Medulla oblongata (tissue), 1 donor: ENCODE data around the gene WNT3.
"Not testable (repeated sequence)": the region's sequence is repeated elsewhere in the genome, so short reads cannot be mapped to it uniquely, and the experiment has no call there.

Experiments
- DNase-seq: peaks from one replicate; pipeline ENCODE4 v3.0.0-alpha.2; 2015; ENCODE audit errors: extremely low spot score

Gene WNT3

GRCh38 chr17:46813920-46814319, 4.6 kb downstream of the WNT3 start:
- DNase-seq, result no peak

DNA sequence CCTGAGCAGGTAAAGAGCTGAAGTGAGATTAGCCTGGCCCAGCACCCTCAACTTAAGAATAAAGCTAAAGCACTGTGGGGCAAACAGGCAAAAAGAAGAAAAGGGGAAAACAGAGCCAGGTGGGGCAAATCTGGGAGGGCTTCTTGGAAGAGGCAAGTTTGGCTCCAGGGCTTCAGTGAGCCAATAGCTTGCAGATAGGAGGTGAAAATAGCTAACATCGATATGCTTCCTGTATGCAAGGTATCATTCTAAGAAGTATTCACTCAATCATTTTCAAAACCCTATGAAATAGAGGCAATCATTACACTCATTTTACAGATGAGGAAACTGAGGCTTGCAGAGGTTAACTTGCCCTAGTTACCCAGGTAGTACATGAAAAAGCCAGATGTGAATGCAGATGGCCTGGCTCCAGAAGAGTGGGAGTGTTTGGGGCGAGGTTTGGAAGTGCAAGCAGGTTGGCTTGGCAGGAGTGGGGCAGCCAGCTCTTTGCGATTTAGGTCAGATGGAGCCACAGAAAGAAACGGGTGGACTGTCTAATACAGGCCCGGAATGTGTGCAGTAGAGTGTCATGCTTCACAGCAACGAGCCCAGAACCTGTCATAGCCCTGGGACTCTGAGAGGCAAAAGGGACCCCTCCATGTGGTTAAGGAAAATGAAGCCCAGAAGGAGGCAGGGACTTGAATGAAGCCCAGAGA, 5.7 kb downstream of the WNT3 start:
- no peak for DNase-seq

DNA sequence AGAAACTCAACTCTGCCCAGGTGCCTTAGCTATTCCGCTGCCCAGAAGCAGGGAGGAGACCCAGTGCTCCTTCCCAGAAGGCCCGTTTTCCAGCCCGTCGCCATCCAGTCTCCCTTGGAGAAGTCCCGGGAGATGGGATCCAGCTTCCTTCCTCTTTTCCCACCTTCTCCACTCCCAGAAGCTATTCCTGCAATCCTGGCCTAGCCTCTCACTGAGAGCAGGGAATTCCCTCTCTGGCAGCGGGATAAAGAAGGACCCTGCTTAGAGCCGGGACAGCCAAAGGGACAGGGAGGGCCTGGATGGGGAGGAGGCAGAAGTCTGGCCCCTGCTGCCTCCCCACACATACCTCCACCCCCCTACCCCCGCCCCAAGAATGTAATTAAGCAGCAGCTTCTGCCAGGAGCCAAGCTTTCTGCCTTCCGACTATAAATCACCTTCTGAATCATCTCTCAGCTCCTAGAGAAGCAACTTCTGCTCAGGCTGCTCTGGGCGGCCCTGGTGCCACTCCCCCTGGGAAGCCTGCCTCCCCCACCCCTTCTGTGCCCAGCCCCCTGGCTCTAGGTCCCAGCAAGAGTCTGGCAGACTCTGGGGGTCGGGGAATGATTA, 6.4 kb downstream of the WNT3 start:
- no peak for DNase-seq

GRCh38 chr17:46810837-46811236, 7.7 kb downstream of the WNT3 start:
- DNase-seq, result no peak

DNA sequence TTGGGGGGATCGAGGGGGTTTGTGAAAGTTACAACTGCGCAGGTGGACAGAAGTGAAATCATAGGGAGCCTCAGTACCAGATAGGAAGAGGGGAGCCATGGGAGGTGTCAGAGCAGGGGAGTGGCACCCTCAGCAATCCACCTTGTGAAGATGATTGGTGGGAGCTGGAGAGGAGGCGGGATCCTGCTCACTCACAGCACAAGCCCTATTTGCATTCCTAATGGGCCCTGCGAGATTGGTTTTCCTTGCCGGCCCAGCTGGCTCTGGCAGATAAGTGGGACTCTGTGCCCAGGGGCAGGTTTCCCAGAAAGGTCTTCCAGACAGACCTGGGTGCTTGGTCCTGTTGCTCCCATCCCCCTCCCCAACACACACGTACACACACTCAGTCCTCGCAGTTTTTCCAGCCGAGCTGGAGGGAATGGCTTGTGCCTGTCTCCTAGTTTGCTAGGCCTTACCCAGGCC, 9.4 kb downstream of the WNT3 start:
- DNase-seq, result no peak

DNA sequence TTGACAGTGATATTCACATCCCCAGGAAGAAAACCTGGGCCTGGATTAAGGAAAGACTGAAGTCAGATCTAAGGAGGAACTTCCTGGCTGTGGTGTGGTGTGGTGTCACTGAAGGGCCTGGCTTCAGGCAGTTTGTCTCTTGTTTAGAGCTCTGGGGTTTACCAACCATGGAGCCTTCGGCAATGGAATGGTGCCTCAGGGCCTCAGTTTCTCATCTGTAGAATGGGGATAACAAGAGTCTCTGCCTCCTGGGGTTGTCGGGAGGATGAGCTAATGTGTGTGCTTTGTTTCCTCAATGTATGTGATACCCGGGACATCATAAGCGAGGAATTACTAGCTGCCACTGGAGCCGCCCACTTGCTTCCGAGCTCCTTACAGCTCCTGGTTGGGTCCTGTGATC, 12.7 kb downstream of the WNT3 start:
- no peak for DNase-seq

DNA sequence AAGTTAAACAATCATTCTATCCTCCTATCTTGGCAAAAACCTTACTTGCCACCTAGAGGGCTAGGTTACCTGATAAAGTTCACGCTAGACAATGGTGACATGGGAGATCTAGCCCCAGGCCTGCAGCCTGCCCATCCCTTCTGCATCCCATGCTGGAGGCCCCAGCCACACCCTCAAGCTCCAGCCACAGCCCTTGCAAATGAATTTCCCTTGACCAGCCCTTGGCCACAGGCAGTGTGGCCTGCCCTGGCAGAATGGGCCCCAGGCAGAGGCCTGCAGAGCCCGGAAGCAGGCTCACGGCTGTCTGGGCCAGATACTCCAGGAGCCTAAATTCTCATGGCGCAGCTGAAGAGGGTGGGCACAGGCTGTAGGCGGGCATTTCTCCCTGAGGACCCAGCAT, 14.9 kb downstream of the WNT3 start:
- DNase-seq, result no peak

- DNase-seq, result no peak
Observed at GRCh38 chr17:46802800-46803199, 15.7 kb downstream of the WNT3 start.

DNA sequence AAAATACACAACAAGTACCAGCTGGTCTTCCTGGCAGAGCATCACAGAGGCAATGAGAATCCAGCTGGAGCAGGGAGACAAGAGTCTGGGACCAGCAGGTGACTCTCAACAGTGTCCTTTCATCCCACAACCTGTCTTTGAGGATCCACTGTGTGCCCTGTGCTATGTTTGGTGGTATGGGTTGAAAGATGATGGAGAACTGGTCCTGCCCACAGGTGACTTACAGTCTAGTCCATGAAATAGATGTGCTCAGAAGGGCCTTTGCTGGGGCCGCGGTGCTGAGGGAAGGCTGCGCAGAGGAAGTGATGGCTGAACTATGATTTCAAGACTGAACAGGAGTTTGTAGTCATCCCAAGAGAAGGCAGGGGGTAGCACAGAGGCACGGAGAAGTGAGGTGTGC, 17.9 kb downstream of the WNT3 start:
- DNase-seq, result no peak

DNA sequence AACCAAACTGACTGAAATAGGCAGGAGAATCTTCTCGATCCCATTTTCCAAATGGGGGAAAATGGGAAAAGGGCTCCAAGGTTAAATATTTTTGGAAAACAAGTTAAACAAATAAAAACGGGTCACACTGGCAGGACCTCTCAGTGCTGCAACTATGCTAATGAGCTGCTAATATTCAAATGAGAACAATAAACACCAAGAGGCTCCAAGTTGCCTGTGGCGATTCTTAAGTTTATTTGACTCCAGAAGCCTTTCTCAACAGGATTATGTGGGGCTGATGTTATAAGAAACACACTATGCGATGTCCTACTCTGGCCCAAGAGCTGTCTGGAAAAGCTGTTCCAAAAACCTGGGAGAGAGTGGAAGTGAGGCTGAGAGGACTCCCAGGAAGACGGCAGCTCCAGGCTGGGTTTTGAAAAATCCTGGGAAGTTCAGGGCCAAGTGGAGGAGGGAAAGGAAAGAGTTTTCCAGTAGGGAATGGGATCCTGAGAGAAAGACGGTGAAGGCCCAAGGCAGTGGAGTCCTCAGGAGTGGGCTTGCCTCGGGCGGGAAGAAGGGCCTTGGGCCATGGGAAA, 21.4 kb downstream of the WNT3 start:
- DNase-seq, result no peak

DNA sequence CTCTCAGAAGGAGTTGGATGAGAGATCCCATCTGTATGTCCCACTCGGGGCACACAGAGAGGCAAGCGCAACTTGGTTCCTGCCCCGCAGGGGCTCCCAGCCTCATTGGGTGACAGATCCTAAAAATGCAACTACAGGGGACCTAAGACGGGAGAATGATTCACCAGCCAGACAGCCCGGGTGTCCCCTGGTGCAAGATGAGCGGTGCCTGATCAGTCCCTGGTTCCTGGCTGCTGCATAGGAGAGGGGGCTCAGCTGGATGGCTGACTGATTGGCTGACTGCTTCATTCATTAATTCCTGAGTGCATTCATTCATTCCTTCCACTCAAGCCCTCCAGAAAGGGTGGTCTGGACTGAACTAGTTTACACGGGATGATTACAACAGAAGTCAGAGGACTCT, 22.0 kb downstream of the WNT3 start:
- DNase-seq, result no peak

DNA sequence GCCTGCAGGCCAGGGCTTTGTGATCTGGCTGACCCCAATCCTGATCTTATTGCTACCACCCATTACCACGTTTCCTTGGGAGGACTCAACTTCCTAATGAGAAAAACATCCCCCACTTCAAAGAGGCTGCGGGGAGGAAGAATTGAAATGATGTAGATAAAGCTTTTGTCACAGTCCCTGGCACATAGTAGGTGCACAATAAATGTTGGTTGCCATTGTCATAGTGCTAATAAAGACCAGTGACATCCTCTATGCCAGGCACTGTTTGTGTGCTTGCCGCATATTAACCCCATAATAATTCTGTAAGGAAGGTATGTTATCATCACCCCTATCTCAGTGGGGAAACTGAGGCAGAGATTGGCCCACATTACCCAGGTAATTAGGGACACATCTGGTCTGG, 22.4 kb downstream of the WNT3 start:
- DNase-seq, result no peak

- DNase-seq, result no peak
Observed at GRCh38 chr17:46795379-46795952, 23.0 kb downstream of the WNT3 start.

- no peak for DNase-seq
Observed at GRCh38 chr17:46794318-46794717, 24.2 kb downstream of the WNT3 start.

- no peak for DNase-seq
Observed at GRCh38 chr17:46793541-46793940, 25.0 kb downstream of the WNT3 start.

GRCh38 chr17:46793023-46793422, 25.5 kb downstream of the WNT3 start:
- DNase-seq, result not testable (repeated sequence)

DNA sequence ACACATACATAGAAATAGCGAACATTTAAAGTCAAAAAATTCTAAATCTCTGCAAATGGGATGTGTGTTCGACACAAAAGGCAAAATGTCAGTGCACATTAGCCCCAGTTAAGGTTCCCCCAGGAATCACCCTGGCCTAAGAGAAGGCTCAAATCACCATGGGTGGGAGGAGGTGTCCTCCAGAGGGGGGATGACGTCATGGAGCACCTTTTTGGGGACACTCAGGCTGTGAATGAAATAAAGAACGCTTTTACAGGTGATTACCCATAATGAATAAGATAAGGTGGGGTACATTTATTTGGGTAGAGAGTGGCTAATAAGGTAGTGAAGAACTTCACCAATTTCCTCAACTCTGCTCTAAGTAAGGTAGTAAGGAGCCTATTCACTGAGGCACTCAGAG, 26.4 kb downstream of the WNT3 start:
- DNase-seq, result no peak

DNA sequence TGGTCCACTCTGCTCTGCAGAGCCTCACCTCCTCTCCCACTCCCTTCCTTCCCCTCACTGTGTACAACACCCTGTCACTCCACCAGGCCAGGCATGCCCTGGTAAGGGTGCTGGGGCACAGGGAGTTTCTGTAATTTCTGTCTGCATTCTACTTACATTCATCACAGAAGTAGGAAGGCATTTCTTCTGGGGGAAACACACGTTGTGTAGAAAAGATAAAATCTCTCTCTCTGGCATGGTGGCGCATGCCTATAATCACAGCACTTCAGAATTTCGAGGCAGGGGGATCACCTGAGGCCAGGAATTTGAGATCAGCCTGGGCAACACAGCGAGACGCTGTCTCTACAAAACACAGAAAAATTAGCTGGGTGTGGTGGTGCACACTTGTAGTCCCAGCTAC, 27.0 kb downstream of the WNT3 start:
- DNase-seq, result no peak

DNA sequence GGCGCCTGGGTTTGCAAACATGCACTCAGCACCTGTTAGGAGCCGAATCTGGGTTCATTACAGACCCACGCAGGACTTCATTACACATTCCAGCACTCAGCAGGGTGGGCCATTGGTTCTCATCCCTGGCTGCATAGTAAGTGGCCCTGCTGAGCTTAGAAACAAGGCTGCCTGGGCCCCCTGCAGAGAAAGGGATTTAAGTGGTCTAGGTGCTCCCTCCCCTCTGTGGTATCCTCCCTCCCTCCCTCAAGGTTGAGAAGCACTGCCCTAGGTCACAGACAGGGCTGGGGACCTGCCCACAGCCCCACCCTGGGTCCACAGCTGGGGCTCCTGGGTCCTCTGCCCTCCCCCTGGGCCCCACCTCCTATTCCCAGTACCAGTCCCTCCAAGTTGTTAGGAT, 28.3 kb downstream of the WNT3 start:
- DNase-seq, result no peak

GRCh38 chr17:46789610-46790009, 28.9 kb downstream of the WNT3 start:
- no peak for DNase-seq

GRCh38 chr17:46788796-46789195, 29.7 kb downstream of the WNT3 start:
- DNase-seq, result no peak

DNA sequence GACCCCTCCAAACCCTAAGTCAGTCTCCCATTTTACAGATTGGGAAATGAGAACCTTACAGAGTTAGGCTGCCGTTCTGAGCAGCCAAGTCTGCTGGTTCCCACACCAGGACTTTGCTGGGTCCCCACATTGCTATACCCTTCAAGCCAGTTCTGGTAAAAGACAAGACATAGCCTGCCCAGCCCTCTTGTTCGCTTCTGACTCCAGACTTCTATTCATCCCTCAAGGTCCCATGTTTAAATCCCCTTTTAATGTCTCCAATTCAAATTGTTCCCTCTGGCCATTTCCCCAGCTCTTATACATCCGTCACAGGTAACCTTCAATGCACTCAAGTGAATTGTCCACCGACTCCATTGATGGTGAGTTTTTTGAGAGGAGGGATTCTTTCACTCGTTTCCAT, 30.2 kb downstream of the WNT3 start:
- no peak for DNase-seq

DNA sequence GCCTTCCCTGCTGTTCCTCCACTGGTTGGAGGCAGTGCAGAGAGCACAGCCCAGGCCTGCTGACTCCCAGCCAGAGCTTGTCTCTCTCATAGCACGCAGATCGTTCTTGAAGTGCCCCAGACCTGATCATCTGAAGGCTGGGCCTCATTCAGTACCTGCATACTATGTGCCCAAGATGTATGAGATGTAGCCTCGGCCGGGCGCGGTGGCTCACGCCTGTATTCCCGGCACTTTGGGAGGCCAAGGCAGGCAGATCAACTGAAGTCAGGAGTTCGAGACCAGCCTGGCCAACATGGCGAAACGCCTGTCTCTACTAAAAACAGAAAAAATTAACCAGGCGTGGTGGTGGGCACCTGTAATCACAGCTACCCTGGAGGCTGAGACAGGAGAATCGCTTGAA, 31.0 kb downstream of the WNT3 start:
- no peak for DNase-seq
